CD4-positive, alpha-beta T cell treated with Interleukin-4 for 4 hours (primary cell): ENCODE data around the gene RSBN1.
"Not testable (repeated sequence)": the region's sequence is repeated elsewhere in the genome, so short reads cannot be mapped to it uniquely, and the experiment has no call there.

ENCODE experiments used
- DNase-seq: peaks from one replicate; pipeline ENCODE4 v3.0.0-alpha.2; 2020

The RSBN1 gene

GRCh38 chr1:113811888-113812660 lies at the start of gene RSBN1:
Gene RSBN1 (minus strand): TSS chr1:113812476. CDS start chr1:113812412, 64 bp downstream.
- DNase-seq, result peak; percentile 99

DNA sequence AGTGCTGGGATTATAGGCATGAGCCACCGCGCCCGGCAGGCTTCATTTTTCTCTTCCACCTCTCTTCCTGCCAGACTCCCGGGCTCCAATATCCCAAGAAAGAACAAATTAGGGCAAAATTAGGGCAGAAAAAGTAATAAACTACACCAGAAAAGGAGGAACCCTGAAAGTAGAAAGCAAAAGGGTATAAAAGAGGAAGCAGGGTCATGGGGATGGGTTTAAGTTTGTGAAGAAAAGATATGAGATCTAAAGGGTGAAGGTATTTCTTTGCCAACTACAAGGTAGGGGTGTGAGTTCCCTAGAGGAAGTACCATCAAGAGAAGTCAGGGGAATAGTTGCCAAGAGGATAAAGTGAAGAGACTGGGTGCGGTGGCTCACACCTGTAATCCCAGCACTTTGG lies 49.4 kb upstream of the RSBN1 start:
- no peak for DNase-seq

DNA sequence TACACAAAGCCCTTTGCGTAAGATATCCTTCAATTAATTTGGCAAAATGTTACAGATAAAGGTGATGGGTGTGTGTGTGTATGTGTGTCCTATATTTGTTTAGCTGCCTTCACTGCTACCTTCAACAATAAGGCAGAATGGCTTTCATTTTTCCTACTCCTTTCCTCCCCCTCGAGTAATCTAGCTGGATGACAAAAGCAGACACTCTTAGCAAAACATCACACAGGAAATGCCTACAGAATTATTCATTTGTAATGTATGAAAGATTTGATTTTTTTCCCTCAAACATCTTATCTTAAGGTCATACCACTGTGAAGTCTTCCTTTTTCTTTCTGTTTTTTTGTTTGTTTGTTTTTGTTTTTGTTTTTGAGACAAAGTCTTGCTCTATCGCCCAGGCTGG lies 48.6 kb upstream of the RSBN1 start:
- no peak for DNase-seq

DNA sequence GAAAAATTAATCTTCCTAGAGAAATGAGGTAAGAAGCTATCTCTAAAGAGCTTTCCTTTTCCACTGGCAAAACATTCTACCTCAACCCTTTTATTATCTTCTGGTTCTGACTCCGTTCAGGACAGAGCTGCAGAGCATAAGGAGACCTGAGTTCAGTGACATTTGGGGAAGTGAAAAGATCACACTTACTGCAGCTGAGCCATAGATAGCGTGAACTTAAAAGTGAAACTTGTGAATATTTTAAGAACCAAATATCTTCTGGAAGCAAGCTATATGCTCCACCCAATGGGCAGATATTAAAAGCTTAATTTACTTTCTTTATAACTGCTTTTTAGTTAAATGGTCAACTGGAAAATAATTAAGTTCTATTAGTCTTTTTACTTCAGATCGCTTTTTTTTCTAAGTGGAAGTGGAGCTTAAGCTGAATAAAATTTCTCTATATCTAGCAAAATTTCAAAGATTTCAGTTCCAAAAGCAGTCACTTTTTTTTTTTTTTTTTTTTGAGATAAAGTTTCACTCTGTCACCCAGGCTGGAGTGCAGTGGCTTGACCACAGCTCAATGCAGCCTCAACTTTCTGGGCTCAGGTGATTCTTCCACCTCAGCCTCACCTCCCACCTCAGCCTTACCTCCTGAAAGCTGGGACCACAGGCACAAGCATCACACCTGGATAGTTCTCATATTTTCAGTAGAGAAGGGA lies 47.4 kb upstream of the RSBN1 start:
- no peak for DNase-seq

DNA sequence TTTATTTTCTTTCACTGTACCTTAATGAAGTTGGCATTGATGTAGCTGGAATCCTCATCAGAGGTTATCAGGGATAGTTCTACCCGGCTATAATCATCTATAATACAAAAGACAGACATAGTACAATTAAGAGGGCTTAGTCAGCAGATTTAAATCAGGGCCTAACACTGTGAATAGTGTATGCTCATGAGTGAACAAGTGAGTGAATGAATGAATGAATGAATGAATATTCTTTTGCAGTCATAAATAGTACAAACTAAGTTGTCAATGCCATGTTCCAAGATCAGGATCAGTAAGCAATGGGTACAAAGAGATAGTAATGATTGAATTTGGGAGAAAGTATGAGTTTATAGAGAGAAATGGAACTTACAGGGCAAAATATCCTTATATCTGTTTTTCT lies 46.7 kb upstream of the RSBN1 start:
- DNase-seq, result no peak

- no peak for DNase-seq
Observed at GRCh38 chr1:113858418-113858817, 46.1 kb upstream of the RSBN1 start.

GRCh38 chr1:113857776-113858175 lies 45.5 kb upstream of the RSBN1 start:
- DNase-seq, result no peak

DNA sequence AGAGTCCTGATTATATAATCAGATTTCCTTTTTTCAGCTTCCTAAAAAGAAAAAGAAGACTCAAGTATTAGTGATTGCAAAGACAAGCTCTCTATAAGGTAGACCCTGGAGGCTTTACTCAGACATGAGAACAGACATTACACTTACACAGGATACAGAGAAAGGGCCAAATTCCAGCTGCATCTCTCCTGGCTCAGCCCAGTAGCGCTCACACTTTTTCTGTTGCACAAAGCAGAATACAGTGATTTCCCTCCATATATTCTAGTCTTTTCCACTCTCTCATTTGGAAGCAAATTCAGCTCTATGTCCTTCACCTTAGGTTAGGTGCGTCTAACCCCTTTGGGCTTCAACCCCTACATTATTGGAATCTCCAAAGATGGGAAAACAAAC lies 44.1 kb upstream of the RSBN1 start:
- no peak for DNase-seq

DNA sequence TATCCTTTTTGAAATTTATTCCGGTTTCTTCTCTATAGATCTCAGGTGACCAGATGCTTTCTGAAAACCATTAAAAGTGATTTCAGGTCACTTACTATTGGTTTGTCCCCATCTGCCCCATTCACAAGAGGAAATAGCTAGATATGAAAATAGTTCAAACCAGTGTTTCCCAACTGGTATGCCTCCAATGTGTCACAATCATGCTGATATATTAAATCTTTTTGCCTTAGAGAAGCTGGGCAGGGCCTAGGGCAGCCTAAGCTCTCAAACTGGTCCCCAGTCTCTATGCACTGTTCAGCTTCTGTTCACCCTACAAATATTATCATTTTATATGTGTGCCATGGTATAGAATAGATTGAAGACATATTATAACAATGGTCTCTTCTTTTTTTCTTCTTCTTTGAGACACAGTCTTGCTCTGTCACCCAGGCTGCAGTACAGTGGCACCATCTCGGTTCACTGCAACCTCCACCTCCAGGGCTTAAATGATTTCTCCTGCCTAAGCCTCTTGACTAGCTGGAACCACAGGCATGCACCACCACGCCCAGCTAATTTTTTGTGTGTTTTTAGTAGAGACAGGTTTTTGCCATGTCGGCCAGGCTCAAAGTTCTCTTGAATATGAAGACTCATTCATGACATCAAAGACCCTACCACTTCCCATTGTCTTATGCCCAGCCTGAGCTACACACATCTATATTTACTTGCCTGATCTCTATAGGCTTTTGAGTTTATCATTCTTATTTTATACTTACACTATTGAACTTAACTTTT lies 43.5 kb upstream of the RSBN1 start:
- DNase-seq, result no peak

DNA sequence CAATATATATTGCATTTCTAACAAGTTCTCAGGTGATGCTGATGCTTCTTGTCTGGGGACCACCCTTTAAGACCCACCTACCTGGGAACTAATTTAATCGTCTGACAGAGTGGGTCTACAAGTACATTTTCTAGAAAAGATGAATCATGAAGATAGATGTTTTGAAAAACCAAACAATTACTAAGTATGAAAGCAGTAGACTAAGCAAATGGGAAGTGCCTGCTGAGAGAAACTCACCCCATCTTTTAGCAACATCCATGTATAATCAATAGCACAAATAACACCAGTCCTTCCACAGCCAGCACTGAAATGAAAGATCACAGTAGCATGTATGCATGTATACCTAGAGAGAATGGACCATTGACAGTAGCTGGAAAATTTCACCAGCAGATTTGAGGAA lies 42.0 kb upstream of the RSBN1 start:
- DNase-seq, result no peak

- DNase-seq, result not testable (repeated sequence)
Observed at GRCh38 chr1:113852694-113853093, 40.4 kb upstream of the RSBN1 start.

DNA sequence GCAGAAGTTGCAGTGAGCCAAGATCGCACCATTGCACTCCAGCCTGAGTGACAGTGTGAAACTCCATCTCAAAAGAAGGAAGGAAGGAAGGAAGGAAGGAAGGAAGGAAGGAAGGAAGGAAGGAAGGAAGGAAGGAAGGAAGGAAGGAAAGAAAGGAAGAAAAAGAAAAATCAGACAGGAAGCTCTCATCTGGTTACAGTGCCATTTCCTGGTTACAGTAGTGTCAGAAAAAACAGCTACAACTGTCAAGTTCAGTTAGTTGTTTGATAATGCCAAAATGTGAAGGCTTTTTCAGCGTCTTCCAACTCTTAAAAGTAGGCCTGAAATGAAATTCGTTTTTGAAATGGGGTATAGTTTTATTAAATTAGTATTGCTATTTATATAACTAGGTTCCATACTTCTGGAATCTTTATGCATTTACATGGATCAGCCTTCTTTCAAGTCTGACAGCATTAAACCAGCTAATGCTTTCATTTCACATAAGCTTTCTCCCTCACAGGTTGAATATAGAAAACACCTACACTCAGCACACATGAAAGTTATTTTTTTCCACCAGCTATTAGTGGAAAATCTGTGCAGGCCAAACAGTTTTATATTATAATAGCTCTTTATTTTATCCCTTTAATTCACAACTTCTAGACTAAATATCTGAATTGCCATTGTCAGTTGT lies 38.0 kb upstream of the RSBN1 start:
- no peak for DNase-seq

GRCh38 chr1:113849072-113849471 lies 36.8 kb upstream of the RSBN1 start:
- no peak for DNase-seq

DNA sequence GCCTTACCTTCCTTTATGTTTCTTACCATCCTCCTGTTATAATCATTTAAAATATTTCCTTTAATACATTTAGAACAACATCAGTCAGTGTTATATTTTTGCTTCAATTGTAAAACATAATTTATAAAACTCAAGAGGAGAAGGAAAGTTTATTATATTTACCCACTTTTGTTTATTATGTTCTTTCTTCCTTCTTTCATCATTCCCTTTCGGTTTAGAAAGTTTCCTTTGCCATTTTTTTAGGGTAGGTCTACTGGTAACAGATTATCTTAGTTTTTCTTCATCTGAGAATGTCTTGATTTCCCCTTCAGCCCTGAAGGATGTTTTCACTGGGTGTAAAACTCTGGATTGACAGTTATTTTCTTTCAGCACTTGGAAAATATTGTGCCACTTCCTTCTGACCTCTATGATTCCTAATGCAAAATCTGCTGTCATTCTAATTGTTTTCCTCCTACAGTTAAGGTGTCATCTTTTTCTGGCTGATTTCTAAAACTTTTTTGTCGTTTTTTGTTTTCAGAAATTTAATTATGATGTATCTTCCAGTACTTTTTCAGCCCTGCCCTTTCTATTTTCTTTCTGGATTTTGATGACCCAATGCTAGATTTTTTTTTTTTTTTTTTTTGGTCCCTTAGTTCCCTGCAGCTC lies 34.2 kb upstream of the RSBN1 start:
- no peak for DNase-seq

DNA sequence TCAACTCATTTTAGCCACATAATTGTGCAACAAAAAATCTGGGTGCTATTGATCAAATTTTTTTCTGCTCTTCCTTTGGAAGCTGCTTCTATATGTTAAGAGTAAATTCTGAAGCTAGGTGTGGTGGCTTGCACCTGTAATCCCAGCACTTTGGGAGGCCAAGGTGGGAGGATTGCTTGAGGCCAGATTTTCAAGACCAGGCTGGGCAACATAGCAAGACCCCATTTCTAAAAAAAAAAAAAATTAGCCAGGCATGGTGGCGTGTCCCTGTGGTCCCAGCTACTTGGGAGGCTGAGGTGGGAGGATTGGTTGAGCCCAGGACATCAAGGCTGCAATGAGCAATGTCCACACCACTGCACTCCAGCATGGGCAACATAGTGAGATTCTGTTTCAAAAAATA lies 24.3 kb upstream of the RSBN1 start:
- DNase-seq, result no peak

GRCh38 chr1:113835686-113836290 lies 23.5 kb upstream of the RSBN1 start:
- peak; percentile 67 for DNase-seq

DNA sequence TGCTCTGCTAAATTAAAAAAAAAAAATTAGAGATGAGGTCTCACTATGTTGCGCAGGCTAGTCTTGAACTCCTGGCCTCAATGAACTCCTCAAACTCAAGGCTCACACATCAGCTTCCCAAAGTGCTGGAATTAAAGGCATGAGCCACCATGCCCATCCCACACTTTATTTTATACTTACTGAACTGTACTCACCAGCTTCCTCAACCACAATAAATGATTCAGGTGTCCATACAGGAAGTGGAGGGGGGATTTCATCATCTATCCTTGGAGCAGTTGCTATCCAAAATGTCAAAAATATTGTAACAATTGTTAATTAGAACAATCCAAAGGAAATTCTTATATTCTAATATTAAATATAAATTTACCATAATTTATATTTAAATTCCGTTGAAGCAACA lies 22.4 kb upstream of the RSBN1 start:
- DNase-seq, result no peak

- DNase-seq, result no peak
Observed at GRCh38 chr1:113830039-113830438, 17.8 kb upstream of the RSBN1 start.

DNA sequence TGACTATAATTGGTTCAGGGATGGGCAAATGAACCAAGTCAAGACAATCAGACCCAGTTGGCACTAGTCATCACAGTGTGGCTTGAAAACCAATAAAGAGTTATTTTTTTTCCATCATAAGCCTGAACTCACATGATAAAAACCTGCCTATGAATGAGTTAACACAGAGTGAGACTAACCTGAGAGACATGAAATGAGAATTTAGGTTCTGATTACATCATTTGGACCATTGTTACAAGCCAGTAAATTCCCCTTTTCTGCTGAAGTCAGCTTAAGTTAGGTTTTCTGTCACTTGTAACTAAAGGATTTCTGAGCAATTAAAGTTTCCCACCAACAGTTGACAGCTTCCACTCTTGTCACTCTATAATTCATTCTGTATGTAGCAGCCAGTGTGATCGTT lies 9.6 kb upstream of the RSBN1 start:
- no peak for DNase-seq

DNA sequence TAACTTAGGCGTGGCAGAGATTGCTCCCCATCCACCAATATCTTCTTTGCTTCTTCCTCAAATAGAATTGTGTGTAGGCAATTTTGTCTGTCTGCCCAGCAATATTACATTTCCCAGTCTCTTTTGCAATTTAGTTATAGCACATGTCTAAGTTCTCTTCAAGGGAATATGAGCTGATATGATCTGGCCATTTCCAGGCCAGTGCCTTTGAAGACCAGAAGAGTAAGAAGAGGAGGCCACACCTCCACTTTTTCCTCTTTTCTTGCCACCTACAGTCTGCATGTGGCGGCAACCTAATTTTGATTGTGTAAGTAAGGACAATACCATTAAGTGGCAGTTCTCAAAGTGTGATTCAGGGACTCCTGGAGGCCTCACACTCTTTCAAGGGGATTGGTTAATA lies 6.3 kb upstream of the RSBN1 start:
- DNase-seq, result no peak

DNA sequence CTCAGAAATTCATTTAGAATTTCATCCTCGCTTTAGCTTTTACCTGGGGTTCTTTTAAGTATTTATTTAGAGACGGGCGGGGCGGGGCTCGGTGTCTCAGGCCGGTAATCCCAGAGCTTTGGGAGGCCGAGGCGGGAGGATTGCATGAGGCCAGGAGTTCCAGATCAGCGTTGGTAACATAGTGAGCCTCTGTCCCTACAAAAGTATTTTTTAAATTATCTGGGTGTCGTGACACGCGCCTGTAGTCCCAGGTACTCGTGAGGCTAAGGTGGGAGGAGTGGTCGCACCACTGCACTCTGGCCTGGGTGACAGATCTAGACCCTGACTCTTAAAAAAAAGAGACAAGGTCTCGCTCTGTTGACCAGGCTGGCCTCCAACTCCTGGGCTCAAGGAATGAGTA lies 942 bp upstream of the RSBN1 start:
- DNase-seq, result no peak

GRCh38 chr1:113812661-113813135 lies 422 bp upstream of the RSBN1 start:
- DNase-seq, result peak; percentile 44
